CD4-positive, alpha-beta T cell treated with Interleukin-2 at 100 ng/mL for 4 hours (primary cell): ENCODE data around the gene CLEC18C.
"Not testable (repeated sequence)": the region's sequence is repeated elsewhere in the genome, so short reads cannot be mapped to it uniquely, and the experiment has no call there.

Experiments
- DNase-seq: peaks from one replicate; pipeline ENCODE4 v3.0.0-alpha.2; 2020; ENCODE audit warnings: low spot score

Gene CLEC18C

DNA sequence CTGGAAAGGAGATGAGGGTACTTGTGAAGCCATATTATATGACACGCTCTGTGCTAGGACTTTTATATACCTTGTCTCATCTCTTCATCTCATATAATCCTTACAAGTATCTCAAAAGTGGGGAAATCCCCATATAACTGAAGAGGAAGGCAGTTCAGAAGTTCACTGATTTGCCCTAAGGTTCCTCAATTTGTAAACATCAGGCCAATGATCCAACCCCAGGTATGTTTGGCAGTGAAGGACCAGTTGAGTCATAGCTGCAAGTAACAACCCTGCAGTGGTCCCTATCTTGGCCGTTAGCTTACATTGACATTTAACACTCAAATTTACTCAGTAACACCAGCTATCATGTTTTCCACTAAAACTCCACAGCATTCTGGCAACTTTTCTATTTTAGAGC is 45.0 kb downstream of the CLEC18C start:
- DNase-seq = not testable (repeated sequence)

DNA sequence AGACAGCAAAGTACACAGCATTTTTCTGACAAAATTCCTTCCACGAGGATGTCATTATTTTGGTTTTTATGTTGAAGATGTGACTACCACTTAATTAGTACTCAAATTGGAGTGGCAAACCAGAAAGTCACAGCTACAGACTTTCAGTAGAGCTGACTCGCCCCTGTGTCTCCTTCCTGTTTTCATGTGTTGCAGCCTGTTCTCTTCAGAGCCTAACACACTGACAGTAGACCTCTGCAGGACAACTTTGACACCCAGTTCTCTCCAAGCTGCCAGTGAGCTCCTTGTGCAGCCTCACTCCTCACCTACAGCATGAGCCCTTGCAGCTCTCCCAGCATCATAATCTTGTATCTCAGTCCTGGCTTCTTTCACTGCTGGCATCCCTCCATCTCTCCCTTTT is 49.0 kb downstream of the CLEC18C start:
- not testable (repeated sequence) for DNase-seq

DNA sequence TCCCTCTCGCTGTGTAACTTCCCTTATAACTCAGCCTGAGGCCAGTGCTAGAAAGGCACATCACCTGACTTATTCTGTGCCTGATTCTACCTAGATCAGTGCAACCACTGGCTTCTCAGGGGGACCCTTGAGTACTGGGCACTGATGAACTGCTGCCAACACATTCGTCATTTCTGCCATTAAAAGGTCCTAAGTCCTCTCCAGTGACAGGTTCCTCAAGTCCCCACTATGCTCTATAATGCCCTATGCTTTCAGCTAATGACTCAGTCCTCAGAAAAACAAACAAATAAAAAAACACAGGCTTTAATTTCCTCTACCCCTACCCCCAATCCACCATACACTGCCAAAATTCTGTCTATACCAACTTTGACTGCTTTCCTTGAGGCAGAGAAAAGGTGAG is 49.6 kb downstream of the CLEC18C start:
- not testable (repeated sequence) for DNase-seq

DNA sequence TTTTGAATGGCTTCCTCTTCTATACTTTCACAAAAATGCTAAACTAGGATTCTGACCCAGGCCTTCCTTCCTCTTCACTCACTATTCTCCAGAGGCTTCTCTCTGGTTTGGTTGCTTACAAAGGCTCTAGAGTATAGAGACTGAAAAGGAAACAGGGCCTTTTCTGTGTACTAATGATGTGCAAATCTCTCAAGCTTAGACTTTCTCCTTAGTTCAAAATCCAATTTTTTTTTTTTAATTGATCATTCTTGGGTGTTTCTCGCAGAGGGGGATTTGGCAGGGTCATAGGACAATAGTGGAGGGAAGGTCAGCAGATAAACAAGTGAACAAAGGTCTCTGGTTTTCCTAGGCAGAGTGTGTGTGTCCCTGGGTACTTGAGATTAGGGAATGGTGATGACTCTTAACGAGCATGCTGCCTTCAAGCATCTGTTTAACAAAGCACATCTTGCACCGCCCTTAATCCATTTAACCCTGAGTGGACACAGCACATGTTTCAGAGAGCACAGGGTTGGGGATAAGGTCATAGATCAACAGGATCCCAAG is 50.5 kb downstream of the CLEC18C start:
- DNase-seq = not testable (repeated sequence)

DNA sequence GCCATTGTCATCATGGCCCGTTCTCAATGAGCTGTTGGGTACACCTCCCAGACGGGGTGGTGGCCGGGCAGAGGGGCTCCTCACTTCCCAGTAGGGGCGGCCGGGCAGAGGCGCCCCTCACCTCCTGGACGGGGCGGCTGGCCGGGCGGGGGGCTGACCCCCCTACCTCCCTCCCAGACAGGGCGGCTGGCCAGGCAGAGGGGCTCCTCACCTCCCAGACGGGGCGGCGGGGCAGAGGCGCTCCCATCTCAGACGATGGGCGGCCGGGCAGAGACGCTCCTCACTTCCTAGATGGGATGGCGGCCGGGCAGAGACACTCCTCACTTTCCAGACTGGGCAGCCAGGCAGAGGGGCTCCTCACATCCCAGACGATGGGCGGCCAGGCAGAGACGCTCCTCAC is 51.1 kb downstream of the CLEC18C start:
- DNase-seq = not testable (repeated sequence)

DNA sequence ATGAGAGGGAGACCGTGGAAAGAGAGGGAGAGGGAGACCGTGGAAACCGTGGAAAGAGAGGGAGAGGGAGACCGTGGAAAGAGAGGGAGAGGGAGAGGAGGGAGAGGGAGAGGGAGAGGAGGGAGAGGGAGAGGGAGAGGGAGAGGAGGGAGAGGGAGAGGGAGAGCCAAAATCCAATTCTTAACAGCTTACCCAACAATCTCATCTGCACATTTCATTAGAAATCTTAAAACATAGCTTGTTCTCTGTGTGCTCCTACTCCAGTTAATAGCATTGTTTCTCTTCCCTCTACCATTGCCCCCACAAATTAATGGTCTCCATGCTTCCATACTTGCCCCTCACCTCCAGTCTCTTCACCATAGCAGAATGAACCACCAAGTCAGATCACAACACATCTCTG is 51.8 kb downstream of the CLEC18C start:
- not testable (repeated sequence) for DNase-seq

DNA sequence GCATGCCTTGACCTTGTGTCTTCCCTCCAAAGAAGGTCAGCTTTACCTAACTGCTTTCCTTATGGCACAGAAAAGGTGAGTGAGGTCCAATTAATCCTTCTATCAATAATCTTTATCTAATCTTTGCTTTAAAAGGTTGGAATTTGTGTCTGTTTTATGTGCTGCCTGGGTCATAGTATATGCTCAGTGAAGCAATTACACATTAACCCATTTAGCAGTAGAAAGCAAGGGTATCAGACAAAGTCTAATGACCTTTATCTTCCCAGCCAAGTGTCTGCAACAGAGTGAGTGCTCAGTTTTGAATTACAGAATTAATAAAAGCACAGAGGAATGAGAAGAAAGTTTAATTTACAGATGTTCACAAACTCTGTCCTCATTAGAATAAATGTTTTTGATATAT is 52.4 kb downstream of the CLEC18C start:
- not testable (repeated sequence) for DNase-seq

DNA sequence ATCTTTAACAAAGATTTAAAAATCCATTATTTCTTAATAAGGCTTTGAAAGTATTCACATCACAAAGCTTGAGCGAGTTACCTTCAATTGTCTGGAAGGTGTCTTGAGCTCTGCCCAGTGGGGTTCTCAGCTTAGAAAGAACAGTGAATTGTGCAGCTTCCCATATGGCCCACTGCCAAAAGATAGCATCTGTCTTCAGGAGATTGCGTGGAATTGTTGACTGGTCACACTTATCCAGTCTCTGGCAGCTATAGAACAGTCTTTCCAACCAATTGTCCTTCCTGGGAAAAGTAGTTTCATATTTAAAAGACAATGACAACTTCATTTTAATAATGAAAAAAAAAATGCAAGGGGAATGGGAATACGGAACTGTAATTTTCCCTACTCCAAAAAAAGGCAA is 58.2 kb downstream of the CLEC18C start:
- not testable (repeated sequence) for DNase-seq
